ENCODE measurements around the gene ADGRG4.

GRCh38 chrX:136291824-136292223 is 8.9 kb upstream of the ADGRG4 start:
- TF ChIP-seq CTCF (conservative IDR thresholded peaks at IDR 0.05; ENCODE audit: low read depth, low read length) (no peak), EZH2 (IDR thresholded peaks at IDR 0.05; ENCODE audit: low read length, unreplicated experiment) (no peak), EZH2phosphoT487 (IDR thresholded peaks at IDR 0.05; ENCODE audit: borderline replicate concordance, low read length) (no peak)

Data from PC-3 (cell line).